ENCODE data around the gene MAMLD1.

- no peak for TF ChIP-seq CTCF (IDR thresholded peaks at IDR 0.05 in 4 of 5, conservative IDR thresholded peaks at IDR 0.05 in 1 of 5)
- TF ChIP-seq POLR2A (IDR thresholded peaks at IDR 0.05): no peak
Observed at GRCh38 chrX:150446995-150447394, 83.9 kb downstream of the MAMLD1 start.

All from gastrocnemius medialis (tissue), 4 donors.